ENCODE data around the gene RASIP1.
"Not testable (repeated sequence)": the region's sequence is repeated elsewhere in the genome, so short reads cannot be mapped to it uniquely, and the experiment has no call there.

Gene RASIP1

DNA sequence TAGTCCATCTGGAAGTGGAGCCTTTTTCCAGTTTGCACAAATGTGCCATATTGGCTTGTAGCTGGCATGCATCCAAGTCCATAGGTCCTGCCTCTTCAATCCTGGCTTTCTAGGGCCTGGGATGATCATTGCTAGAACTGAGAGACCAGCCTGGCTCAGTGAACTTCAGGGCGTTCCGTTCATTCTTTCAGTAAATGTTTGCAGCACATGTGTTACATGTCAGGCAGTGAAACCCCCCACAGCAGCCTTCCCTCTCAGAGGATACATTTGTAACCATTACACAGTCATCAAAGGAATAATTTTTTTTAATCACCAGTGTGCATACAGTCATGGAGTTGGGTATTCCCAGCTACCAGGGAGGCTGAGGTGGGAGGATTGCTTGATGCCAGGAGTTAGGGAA, 35.0 kb downstream of the RASIP1 start:
- no peak for DNase-seq

DNA sequence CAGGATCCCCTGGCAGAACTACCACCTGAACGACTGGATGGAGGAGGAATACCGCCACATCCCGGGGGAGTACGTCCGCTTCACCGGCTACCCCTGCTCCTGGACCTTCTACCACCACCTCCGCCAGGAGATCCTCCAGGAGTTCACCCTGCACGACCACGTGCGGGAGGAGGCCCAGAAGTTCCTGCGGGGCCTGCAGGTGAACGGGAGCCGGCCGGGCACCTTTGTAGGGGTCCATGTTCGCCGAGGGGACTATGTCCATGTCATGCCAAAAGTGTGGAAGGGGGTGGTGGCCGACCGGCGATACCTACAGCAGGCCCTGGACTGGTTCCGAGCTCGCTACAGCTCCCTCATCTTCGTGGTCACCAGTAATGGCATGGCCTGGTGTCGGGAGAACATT, 37.1 kb downstream of the RASIP1 start:
- no peak for DNase-seq

DNA sequence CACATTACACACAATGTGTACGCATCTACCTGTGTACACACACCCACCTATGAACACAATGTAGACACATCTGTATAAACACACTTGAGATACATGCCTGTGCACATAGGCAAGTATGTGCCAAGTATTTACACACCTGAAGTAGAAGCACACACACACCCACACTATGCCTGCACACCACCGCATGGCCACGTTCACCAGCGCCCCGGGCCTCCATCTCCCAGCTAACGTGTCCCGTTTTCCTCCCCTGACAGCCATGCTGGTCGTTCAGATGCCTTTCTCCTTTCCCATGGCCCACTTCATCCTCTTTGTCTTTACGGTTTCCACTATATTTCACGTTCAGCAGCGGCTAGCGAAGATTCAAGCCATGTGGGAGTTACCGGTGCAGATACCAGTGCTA, 37.7 kb downstream of the RASIP1 start:
- no peak for DNase-seq

DNA sequence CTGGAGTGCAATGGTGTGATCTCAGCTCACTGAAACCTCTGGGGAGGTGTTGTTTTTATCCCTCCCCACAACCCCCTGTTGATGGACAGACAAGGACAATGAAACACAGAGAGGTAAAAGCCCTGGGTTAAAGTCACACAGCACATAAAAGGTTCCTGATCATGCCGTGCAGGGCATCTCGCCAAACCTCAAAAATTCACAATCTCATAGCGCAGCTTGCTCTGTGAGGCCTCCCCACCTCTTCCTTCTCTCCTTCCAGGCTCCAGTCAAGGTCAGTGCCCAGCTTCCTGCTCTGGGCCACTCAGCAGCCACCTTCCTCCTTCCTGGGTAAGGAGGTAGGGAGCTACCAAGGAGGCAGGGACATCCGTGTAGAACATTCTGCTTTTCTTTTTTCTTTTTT, 42.4 kb downstream of the RASIP1 start:
- DNase-seq = no peak

DNA sequence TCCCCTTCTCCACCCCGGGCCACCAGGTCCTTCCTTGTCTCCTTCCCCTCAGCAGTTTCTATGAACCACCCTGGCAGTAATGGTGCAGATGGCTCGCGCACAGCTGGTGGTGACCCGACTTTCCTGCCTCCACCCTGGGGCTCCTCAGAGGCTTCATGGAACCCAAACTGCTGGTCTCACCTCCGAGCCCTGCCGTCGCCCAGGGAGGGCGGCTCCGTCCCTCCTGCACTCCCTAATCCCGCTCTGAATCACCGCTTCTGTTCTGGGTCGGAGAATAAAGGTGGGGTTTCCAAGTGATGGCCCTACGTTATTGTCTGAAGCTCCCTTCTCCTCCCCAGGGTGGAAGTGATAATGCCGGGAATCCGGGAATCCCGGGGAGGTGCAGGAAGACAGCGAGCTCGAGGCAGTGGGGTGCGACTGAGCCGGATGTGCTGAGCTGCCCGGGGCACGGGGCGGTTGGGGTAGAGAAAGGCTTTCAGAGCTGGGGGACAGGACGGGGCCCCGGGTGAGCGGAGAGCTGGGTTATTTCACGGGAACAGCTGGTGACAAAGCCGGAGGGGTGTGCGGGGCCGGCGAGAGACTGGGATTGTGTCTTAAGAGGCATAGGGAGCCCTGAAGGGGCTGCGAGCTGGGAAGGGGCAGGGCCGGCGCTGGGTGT, 43.9 kb downstream of the RASIP1 start:
- DNase-seq = peak in 1 of 2 donors; percentile 22

DNA sequence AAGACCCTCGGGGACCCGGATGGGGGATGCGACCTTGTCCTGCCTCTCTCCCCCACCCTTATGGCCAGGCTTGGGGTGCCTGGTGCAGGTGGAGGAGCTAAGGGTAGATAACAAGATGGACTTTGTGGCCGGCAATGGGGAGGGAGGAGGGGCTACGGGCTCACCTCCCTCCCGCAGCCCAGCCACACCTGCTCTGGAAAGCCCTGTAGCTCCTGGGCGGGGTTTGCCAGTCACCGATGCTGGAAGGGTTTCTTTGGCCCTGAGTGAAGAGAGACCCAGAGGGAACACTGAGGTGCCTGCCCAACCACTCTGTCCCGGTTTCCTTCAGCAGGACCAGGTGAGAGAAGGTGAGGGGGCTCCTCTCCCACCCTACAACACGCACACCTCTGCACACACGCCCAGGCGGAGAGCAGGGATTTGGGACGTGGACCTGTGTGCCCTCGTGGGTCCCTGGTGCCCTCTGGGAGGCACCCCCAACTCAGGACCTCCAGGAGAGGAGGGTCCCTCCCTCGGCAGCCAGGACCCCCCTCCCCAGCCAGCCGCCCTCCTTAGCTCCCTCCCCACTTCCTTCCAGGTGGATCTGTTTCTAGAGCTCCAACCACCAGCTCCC, 44.6 kb downstream of the RASIP1 start, which contains the start of gene FUT2:
Gene FUT2 (plus strand): TSS at position 229 of the 610 bp plus-strand sequence. CDS start 6,986 bp downstream, outside the sequence.
- no peak for DNase-seq

DNA sequence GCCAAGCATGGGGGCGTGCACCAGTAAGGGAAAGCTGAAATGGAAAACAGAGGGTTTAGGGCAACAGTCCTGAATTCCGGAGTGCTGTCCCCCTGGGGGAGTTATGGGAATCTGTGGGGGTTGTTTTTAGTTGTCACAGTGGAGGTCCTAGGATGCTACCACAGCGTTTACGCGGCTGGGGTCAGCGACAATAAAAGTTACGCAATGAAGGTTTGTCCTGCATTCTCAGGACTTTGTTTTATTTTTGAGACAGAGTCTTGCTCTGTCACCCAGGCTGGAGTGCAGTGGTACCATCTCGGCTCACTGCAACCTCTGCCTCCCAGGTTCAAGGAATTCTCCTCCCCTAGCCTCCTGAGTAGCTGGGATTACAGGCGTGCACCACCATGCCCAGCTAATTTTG, 46.8 kb downstream of the RASIP1 start:
- DNase-seq = not testable (repeated sequence)

DNA sequence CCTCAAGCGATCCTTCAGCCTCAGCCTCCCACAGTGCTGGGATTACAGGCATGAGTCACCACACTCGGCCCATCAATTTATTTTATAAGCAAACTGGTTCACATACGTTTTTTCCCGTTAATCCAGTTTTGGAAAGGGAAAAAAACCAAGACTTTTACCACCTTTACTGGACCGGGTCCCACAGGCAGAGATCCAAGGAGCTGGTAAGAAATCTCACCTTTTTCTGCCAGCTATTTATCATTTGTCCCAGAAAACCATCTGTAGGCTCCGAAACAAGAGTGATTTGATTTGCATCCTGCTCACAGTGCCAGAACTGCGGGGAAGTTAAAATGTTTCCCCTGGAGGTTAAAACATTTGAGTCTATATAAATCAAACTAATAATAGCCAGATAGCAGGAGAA, 51.0 kb downstream of the RASIP1 start:
- no peak for DNase-seq

DNA sequence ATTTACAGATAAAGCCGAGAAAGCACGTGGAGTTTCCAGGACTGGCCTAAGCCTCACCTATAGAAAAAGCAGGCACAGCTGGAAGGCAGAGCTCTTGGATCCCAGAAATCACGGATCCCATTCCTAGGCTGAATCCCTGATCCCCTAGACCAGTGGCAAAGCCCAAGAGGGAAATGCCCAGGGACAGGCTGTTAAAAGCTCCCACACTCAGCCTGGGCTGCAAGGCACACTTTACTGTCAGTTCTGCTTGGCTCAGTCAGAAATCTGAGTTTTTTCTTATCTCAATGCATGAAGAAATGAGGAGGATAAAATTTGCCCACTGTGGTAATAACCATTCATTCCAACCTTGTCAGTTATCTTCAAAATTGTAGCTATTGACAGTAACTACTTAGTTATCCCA, 52.6 kb downstream of the RASIP1 start:
- DNase-seq = no peak

DNA sequence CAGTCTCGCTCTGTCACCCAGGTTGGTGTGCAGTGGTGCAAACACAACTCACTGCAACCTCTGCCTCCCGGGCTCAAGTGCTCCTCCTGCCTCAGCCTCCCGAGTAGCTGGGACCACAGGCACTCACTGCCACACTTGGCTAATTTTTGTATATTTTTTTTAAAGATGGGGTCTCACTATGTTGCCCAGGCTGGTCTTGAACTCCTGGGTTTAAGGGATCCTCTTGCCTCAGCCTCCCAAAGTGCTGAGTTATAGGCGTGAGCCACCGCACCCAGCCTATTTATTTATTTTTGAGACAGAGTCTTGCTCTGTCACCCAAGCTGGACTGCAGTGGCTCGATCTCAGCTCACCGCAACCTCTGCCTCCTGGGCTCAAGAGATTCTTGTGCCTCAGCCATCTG, 53.8 kb downstream of the RASIP1 start:
- not testable (repeated sequence) for DNase-seq

DNA sequence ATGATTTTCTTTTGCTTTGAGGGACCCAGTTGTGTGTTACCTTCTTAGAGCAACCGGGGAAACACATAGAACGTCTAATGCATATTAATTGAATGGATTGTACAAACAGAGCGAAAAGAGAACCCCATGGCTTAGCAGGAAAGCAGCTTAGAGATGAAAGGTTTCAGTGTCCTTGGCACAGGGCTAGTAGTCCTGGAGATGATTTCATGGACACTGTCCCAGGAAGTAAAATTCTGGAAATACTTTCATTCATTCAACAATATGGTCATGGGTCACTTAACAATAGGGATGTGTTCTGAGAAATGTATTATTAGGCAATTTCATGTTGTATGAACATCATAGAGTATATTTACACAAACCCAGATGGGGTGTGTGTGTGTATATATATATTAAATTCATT, 54.3 kb downstream of the RASIP1 start:
- DNase-seq = no peak

DNA sequence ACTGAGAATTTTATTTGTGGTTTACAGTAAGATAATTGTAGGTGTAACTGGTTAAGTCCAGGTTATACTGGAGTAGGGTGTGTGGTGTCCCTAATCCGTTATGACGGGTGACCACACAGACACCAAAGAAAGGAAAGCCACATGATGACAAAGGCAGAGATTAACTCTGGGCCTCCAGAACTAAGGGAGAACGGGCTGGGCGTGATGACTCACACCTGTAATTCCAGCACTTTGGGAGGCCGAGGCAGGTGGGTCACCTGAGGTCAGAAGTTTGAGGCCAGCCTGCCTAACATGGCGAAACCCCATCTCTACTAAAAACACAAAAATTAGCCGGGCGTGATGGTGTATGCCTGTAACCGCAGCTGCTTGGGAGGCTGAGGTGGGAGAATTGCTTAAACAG, 54.8 kb downstream of the RASIP1 start:
- no peak for DNase-seq

DNA sequence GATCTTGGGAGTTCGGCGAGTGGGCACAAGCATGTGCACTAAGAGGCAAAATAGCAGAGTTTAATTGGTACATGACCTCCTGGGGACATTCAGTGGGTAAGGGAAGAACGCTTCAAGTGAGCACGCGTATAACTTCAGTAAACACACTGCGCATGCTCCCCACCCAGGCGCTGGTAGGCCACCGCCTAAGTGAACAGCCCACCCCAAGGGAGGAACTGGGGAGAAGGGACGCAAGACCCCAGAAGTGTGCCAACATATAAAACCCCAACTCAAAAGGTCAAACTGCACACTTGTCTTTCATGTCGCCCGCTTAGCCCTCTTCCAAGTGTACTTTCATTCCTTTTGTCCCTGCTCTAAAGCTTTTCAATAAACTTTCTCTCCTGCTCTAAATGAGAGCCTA, 57.1 kb downstream of the RASIP1 start:
- peak in 1 of 2 donors; percentile 40 for DNase-seq

DNA sequence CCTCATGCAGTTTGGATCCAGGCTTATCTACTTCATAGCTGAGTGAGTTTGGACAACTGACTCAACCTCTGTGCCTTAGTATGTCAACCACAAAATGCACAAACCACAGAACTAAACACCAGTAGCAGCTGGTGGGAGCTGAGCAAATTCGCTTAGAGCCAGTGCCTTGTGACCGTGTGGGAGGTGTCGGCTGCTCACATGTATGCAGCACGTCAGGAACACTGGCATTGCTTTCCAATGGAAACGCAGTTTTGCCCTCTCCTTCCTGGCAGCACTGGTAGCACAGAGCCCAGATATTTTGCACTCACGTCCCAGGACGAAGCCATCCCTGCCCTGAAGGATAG, 59.3 kb downstream of the RASIP1 start:
- DNase-seq = no peak

DNA sequence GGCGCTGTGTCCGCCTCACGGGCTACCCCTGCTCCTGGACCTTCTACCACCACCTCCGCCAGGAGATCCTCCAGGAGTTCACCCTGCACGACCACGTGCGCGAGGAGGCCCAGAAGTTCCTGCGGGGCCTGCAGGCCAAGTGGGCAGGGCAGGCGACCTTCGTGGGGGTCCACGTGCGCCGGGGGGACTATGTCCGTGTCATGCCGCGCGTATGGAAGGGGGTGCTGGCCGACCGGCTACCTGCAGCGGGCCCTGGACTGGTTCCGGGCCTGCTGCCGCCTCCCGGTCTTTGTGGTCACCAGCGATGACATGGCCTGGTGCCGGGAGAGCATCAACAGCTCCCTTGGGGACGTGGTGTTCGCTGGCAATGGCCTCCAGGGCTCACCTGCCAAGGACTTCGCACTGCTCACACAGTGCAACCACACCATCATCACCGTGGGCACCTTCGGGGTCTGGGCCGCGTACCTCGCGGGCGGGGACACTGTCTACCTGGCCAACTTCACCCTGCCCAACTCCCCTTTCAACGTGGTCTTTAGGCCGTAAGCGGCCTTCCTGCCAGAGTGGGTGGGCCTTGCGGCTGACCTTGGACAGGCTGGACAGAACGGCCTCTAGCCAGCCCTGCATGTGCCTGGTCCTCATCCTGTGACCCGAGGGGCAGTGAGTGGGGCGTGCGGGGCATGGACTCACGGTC, 59.8 kb downstream of the RASIP1 start:
- no peak for DNase-seq

DNA sequence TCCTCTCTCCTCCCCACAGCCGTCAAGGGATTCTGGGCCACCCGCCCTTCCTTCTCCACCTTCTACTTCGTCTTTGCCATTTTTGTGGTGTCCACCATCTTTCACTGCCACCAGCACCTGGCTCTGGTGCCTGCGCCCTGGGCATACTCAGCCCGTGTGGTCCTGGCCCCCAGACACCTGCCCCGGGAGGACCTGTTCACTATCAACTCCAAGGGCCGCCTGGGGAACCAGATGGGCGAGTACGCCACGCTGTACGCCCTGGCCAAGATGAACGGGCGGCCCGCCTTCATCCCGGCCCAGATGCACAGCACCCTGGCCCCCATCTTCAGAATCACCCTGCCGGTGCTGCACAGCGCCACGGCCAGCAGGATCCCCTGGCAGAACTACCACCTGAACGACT, 60.4 kb downstream of the RASIP1 start:
- DNase-seq = not testable (repeated sequence)

DNA sequence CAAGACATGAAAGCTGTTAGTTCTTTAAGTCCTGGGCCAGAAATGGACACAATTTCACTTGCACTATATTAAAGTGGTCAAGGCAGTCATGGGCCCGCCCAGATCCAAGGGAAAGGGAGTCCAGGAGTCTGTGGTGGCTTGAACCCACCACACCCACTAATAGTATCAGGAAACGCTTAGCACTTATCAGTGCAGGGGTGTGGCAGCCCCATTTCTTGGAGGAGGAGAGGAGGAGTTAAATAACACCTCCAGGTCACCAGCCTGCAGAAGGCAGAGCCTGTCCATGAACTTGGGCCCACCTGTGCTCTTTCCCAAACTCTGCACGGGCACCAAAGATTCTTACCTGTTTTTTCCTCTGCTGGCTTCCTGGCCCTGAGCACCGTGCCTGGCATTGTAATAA, 62.2 kb downstream of the RASIP1 start:
- no peak for DNase-seq

DNA sequence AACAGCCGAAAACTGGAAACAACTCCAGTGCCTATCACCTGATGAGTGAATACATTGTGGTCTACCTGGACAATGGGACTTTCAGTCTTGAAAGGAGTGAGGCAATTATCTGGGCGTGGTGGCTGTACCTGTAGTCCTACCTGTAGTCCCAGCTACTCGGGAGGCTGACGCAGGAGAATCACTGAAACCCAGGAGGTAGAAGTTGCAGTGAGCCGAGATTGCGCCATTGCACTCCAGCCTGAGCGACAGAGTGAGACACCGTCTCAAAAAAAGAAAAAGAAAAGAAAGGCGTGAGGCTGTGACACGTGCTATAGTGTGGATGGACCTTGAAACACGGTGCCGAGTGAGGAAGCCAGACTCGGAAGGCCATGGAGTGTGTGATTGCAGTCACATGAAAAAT, 63.5 kb downstream of the RASIP1 start:
- no peak for DNase-seq

DNA sequence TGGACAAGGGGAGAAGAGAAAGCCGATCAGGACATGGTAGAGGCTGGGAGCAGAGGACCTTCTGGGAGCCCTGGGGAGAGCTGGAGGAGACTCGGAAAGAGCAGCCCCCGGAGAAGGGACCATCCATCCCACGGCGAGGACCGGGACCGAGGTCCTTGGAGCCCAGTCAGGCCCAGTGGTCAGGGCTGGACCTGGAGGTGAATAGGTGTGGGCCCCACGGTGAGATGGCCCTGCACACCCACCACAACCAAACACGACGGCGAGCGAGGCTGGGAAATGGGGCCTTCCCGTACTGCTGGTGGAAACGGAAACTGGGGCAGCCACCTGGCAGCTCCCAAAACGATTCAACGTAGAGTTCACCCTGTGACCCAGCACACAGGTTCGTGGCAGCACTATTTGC, 63.9 kb downstream of the RASIP1 start:
- DNase-seq = no peak

DNA sequence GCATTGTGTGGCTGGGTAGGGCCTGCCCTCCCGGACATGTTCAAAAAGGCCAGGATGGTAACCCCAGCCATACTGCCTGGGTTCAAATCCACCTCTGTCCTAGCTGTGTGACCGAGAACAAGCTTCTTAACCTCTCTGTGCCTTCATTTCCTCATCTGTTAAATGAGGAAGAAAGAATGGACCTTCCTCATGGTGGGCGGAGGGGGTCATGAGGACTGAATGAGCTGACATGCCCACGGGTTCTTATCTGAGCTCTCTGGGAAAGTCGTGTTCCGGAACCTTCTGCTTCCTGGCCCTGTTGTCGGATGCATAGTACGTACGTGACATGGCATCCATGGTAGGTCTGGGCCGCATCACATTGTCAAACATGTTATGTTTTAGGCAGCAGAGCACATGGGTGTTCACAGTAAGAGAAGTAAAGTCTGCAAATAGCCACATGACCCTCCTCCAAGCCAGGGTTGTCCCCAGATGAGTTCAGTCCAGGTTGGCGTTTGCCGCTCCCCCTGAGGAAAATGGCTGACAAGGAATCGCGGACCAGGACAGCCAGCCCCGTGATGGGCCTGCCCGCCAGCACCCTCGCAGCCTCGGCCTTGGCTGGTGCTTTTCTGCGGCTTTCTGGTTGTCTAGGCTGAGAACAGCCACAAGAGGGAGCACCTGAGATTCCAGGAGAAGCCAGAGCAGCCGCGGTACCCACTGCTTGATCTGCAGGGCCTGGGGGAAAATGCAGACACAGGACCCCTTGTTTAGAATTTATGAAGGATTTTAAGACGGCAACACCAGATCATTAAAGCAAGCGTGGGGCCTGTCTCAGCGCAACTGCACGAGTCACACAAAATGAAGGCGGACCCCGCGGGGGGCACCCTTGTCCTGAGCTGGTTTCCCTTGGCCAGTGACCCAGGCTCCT, 65.2 kb downstream of the RASIP1 start:
- DNase-seq = peak; percentile 76

DNA sequence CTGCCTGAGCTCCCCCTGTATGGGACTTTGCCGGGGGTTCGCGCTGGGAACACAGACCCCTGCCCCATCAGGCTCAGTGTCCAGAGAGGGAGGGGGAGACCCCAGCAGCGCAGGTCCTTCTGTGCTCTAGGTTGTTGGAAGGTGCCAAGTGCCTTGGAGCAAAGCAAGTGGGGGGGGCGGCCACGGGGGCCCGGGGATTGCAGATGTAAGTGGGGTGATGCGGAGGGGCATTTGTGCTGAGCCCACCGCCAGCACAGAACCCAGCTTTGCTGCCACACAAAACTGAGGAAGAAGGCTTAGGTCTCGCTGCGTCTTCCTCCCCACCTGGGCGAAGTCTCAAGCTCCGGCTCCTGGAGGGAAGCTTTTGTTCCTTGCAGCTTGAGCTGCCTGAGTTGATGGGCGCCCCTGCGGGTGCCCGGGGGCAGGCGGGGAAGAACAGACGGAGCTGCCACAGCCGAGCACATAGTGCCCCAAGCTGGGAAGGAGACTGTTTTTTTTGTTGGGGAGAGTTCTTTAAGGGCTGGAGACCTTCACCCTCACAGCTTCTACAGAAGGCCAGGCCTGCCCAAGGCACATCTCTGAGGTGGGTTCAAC, 66.1 kb downstream of the RASIP1 start:
- DNase-seq = no peak

DNA sequence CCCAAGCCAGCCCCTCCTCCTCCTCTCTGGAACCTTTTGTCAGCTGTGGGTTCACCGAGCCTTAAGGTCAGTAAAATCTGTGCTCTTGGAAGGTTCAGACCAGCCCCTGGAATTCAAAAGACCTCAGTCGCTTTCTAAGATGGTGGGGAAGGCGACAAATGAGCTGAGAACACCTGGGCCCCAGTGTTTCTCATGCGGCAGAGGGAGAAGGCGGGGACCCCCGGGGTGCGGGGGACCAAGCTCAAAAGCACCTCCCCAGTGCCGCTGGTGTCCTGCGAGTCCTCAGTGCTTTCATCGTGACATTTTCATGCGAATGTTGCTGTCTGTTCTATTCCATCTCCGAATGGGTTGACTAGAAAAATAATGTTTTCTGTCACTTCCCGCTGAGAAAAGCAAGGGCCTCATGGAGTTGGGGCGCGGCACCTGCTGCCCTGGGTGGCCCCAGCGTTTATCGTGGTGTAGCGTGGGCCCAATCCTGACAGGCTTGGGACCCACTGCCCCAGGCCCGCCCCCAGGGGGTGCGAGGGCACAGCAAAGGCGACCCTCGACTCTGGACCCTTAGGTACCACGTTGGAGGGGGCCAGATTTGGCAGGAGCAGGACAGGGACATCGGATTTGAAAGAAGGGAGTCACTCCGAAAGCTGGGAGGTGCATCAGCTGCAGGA, 66.8 kb downstream of the RASIP1 start:
- DNase-seq = no peak

All from stimulated activated CD4-positive, alpha-beta T cell treated with anti-CD3 and anti-CD28 coated beads, Interleukin-2, amount 100 ng/mL, for 24 hours (primary cell).